Activated naive CD8-positive, alpha-beta T cell treated with anti-CD3 and anti-CD28 coated beads for 36 hours (primary cell): ENCODE measurements around the gene PITRM1. TPM values are rescaled to one million over a fixed set of nuclear protein-coding genes. Genes with fewer than 3 reads are reported as not detected.

ENCODE experiments used
- total RNA-seq, 2 experiments: library from RNA; stranded (reverse); gene quantifications; one replicate each; pipeline ENCODE4 v1.2.3, GENCODE V29; 2021

The PITRM1 gene
- total RNA-seq, 2 experiments from 2014 or later, result 75.3 to 75.5 TPM

Other genes with a start within 250 kb of the PITRM1 start
- gene PFKP, start 105.2 kb downstream of the PITRM1 start, total RNA-seq, result 100 to 1,000 TPM; 231 to 242 TPM